A549 (cell line): Measurements from ENCODE around the gene GNG2.

Source experiments
- CEBPB ChIP-seq, 2 experiments: fragments of >200 bp in 1 of 2; sonication (Bioruptor Twin) in 1 of 2; formaldehyde crosslinking in 1 of 2; IDR thresholded peaks; 2 replicates each; pipeline ENCODE4 v1.6.1; 2012 to 2016
- HOXB13 ChIP-seq: fragments of 250-450 bp; sonication (Bioruptor Pico); IDR thresholded peaks from 2 replicates; pipeline ENCODE4 v1.5.0; 2020; ENCODE audit warnings: low read depth, mild to moderate bottlenecking, moderate library complexity
- JUN ChIP-seq, 2 experiments: fragments of >200 bp; sonication (Bioruptor Twin); formaldehyde crosslinking; IDR thresholded peaks; 2 replicates in 1 of 2; 3 replicates in 1 of 2; pipeline ENCODE4 v1.6.1; 2016 to 2017
- MAFK ChIP-seq: fragments of 450-650 bp; IDR thresholded peaks from 2 replicates; pipeline ENCODE4 v1.6.1; 2014; ENCODE audit not compliant: partially characterized antibody
- MYC ChIP-seq: IDR thresholded peaks from 2 replicates; pipeline ENCODE4 v1.6.1; 2012; ENCODE audit warnings: mild to moderate bottlenecking, inconsistent platforms, low read length, improper control_type of control experiment, borderline replicate concordance
- RAD21 ChIP-seq, 2 experiments: fragments of >200 bp in 1 of 2; sonication (Bioruptor Twin) in 1 of 2; formaldehyde crosslinking in 1 of 2; IDR thresholded peaks in 1 of 2; conservative IDR thresholded peaks in 1 of 2; 2 replicates in 1 of 2; 3 replicates in 1 of 2; pipeline ENCODE4 v1.6.1; 2012 to 2018; ENCODE audit warnings: inconsistent platforms in 1 of 2
- RFX5 ChIP-seq: fragments of 450-650 bp; IDR thresholded peaks from 2 replicates; pipeline ENCODE4 v1.7.1; 2014; ENCODE audit warnings: antibody characterized with exemption, mild to moderate bottlenecking, moderate library complexity
- RNF2 ChIP-seq: fragments of 200-600 bp; sonication (generic); IDR thresholded peaks from 2 replicates; pipeline ENCODE4 v1.6.1; 2016; ENCODE audit warnings: low read depth, mild to moderate bottlenecking, antibody characterized with exemption, moderate library complexity, borderline replicate concordance
- SREBF2 ChIP-seq: fragments of 450-650 bp; IDR thresholded peaks from 2 replicates; pipeline ENCODE4 v1.6.1; 2014; ENCODE audit warnings: mild to moderate bottlenecking, moderate library complexity
- USF2 ChIP-seq: fragments of 450-650 bp; IDR thresholded peaks from 2 replicates; pipeline ENCODE4 v1.6.1; 2014; ENCODE audit warnings: antibody characterized with exemption
- ZFP36 ChIP-seq: fragments of 450-650 bp; IDR thresholded peaks from 2 replicates; pipeline ENCODE4 v1.6.1; 2014; ENCODE audit warnings: borderline replicate concordance; ENCODE audit not compliant: partially characterized antibody
- TF ChIP-seq, protein P1 (sequence below): fragments of >200 bp; sonication (Bioruptor Twin); formaldehyde crosslinking; IDR thresholded peaks from 3 replicates; pipeline ENCODE4 v1.5.1; 2016
- TF ChIP-seq, protein P2 (sequence below): fragments of 200-600 bp; sonication (generic); IDR thresholded peaks from 2 replicates; pipeline ENCODE4 v1.6.1; 2016; ENCODE audit warnings: antibody characterized with exemption, mild to moderate bottlenecking, moderate library complexity
- TF ChIP-seq, protein P3 (sequence below): fragments of >200 bp; sonication (Bioruptor Twin); formaldehyde crosslinking; IDR thresholded peaks from 3 replicates; pipeline ENCODE4 v1.6.1; 2016

DNA sequence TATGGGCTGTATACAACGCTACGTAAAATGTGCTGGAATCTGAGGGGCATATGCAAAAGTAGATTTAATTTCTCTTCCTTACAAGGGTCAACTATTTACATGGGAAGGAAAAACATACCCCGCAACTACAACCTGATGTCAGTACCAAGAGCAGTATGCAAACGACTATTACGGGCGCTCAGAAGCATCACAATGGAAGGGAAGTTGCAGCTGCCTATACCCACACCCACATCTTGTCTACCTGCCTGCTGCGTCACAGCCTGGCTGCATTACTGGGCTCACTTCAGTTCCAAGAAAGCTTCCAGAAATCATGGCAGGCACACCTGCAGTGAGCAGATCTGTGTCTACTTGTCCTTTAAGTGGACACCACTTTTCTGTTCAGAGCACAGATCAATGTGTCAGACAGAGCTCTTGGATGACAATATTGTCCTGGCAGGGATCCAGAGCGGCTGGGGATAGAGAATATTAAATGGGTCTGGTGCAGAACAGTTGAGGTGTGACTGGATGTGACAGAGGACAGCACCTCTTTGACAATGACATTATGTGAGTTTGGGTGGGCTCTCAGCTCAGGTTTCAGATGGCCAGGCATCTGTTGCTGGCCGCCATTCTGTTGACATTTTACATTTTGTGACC is 41.5 kb upstream of the GNG2 start:
- TF ChIP-seq, protein P1, sequence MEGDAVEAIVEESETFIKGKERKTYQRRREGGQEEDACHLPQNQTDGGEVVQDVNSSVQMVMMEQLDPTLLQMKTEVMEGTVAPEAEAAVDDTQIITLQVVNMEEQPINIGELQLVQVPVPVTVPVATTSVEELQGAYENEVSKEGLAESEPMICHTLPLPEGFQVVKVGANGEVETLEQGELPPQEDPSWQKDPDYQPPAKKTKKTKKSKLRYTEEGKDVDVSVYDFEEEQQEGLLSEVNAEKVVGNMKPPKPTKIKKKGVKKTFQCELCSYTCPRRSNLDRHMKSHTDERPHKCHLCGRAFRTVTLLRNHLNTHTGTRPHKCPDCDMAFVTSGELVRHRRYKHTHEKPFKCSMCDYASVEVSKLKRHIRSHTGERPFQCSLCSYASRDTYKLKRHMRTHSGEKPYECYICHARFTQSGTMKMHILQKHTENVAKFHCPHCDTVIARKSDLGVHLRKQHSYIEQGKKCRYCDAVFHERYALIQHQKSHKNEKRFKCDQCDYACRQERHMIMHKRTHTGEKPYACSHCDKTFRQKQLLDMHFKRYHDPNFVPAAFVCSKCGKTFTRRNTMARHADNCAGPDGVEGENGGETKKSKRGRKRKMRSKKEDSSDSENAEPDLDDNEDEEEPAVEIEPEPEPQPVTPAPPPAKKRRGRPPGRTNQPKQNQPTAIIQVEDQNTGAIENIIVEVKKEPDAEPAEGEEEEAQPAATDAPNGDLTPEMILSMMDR = no peak
- no peak for TF ChIP-seq USF2
- no peak for TF ChIP-seq HOXB13 (CRISPR knock-in tag)
- TF ChIP-seq MYC = no peak
- no peak for TF ChIP-seq ZFP36
- TF ChIP-seq RAD21 (conservative IDR thresholded peaks at IDR 0.05 in 1 of 2, IDR thresholded peaks at IDR 0.05 in 1 of 2) = no peak
- TF ChIP-seq MAFK = no peak
- no peak for TF ChIP-seq SREBF2
- TF ChIP-seq, protein P2, sequence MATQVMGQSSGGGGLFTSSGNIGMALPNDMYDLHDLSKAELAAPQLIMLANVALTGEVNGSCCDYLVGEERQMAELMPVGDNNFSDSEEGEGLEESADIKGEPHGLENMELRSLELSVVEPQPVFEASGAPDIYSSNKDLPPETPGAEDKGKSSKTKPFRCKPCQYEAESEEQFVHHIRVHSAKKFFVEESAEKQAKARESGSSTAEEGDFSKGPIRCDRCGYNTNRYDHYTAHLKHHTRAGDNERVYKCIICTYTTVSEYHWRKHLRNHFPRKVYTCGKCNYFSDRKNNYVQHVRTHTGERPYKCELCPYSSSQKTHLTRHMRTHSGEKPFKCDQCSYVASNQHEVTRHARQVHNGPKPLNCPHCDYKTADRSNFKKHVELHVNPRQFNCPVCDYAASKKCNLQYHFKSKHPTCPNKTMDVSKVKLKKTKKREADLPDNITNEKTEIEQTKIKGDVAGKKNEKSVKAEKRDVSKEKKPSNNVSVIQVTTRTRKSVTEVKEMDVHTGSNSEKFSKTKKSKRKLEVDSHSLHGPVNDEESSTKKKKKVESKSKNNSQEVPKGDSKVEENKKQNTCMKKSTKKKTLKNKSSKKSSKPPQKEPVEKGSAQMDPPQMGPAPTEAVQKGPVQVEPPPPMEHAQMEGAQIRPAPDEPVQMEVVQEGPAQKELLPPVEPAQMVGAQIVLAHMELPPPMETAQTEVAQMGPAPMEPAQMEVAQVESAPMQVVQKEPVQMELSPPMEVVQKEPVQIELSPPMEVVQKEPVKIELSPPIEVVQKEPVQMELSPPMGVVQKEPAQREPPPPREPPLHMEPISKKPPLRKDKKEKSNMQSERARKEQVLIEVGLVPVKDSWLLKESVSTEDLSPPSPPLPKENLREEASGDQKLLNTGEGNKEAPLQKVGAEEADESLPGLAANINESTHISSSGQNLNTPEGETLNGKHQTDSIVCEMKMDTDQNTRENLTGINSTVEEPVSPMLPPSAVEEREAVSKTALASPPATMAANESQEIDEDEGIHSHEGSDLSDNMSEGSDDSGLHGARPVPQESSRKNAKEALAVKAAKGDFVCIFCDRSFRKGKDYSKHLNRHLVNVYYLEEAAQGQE = no peak
- TF ChIP-seq RFX5 = no peak
- no peak for TF ChIP-seq CEBPB (IDR thresholded peaks at IDR 0.05)
- no peak for TF ChIP-seq RNF2
- TF ChIP-seq, protein P3, sequence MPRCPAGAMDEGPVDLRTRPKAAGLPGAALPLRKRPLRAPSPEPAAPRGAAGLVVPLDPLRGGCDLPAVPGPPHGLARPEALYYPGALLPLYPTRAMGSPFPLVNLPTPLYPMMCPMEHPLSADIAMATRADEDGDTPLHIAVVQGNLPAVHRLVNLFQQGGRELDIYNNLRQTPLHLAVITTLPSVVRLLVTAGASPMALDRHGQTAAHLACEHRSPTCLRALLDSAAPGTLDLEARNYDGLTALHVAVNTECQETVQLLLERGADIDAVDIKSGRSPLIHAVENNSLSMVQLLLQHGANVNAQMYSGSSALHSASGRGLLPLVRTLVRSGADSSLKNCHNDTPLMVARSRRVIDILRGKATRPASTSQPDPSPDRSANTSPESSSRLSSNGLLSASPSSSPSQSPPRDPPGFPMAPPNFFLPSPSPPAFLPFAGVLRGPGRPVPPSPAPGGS = no peak
- no peak for TF ChIP-seq JUN (IDR thresholded peaks at IDR 0.05)
